ENCODE measurements around the gene NR1H4.
"Not testable (repeated sequence)": the region's sequence is repeated elsewhere in the genome, so short reads cannot be mapped to it uniquely, and the experiment has no call there.

The NR1H4 gene

DNA sequence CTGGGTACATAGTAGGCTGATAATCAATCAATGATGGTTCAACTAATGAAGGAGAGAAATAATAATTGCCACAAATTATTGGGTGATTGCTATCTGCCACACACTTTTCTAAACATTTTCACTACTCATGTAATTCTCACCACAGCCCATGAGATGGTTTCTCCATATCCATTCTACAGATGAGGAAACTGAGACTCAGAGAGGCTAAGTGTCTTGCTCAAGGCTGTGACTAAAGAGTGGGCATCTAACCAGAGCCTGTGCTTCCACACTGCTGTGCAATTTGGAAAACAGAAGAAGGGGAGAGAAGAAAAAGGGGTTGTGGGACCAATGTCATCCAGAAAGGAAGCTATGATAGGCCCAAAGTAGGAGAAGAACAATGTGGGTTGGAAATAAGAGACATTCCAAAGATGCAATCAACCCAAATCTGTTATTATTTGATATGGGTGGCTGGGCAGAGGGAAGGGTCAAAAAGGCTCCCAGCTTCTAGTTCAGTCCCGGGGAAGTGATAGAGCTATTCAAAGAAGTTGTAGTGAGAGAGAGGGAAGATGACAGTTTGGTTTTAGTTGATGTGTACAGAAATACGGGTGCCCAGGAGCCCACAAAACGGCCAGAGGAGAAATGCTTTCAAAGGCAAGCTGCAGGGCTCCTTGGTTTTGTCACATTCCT, 483 bp upstream of the NR1H4 start:
- DNase-seq (ENCODE audit: low read depth): no peak

DNA sequence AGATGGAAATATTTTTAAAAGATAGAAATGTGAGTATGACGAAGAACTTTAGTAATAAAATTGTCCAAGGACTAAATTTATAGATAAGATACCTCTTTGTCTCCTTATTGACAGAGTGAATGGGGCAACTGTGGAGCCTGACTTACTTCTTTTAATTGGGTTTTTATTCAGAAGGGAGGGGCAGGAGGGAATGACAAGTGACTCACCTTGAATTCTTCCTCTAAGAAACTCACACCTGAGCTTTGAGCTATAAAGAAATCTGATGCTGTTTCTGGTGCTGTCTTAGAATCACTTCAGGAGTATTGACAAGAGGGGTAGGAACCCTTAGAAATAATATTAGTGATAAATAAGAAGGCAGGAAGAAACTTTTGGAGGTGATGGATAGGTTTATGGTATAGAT, 951 bp downstream of the NR1H4 start:
- DNase-seq (ENCODE audit: low read depth): no peak

DNA sequence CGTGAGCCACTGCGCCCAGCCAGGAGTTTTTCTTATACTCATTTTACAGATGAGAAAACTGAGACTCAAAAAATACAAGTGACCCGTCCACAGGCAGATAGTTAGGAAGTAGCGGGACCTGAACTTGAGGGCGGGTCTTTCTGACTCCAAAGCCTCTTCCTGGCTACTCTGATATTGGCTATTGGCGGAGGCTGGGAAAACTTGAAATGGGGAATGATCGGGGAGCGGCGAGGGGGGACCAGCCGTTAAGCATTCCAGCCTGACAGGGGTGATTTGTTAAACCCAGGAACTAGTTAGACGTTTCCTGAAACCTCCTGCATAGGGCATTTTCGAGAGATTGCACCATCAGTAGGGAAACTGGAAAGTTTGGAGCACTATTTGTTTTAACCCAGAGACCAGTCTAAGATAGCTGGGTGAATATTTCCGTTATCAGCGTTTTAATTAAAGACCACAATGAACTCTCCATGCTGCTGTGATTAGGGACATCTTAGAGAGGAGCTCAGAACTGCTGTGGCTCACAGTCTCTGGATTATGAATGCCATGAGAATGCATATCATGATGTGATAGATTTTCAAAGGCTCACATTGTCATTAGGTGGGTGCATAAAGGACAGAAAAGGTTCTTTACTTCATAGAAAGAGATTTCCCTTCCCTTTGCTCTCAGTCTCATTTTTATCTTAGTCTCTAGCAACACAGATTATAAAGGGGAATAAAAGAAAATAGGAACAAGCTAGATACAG, 2.5 kb downstream of the NR1H4 start:
- no peak for DNase-seq (ENCODE audit: low read depth)

DNA sequence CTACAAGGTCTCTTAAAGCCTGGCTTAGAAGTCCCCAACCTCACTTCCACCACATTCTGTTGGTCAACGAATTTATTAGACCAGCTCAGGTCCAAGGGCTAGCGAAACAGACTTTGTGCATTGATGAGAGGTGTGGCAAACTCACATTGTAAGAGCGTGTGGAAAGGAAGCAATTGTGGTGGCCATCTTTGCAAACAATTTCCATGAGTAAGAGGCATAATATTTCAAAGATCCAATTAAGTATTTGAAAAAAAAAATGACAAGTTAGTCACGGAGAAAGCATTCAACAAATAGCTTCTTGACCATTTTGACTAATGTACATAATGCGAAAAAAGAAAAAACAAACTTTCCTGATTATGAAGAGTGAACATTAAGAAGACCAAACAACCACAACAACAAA, 7.4 kb downstream of the NR1H4 start:
- no peak for DNase-seq (ENCODE audit: low read depth)

DNA sequence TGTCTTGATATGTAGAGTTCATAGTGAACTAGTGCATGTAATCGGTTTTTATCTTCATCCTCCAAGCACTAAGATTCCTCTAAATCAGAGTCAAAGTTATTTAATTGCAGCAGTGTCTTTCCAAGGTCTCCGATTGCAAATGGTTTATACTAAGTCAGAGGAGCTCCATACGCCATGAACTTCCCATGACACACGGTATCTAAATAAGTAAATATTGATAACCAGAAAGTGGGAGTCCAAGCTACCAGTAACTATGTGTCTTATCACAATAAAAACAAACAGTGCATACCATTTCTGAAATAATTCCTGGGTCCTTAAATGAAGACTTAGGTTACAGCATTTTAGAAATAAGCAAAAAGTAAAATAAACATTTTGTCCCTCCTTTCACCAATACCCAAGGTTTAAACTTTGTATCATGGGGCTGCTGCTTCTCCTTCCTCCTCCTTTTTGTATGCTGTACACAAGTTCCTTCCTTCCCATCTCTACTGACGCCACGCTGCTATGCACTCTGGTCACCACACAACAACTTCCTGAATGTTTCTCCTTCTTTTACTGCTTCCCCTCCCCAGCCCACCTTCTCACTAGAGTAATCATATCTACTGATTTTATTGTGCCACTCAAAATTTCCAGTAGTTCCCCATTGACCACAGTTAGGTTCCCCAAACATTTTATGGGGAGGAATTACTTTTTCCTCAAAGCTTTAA, 10.7 kb downstream of the NR1H4 start:
- DNase-seq (ENCODE audit: low read depth): no peak

DNA sequence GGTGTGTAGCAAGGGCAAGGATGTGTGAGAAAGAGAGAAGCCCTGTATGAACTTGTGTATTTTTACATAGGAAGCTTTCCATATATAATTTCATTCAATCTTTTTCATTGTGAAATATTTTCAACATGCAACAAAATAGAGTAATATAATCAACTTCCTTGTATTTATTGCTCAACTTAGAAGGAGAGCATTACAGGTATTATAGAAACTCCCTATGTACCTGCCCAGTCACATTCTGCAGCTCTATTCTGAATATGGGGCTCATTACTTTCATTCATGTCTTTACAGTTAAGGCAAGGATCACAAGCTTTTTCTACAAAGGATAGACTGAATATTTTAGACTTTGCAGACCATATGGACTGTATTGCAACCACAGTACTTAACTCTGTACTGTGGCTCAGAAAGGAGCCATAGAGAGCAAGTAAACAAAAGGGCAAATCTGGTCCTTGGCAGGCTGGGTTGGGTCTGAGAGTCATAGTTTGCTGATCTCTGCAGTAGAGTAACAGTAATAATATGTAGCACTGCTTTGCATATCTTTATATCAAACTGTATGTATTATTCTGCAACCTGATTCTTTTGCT, 11.3 kb downstream of the NR1H4 start:
- no peak for DNase-seq (ENCODE audit: low read depth)

DNA sequence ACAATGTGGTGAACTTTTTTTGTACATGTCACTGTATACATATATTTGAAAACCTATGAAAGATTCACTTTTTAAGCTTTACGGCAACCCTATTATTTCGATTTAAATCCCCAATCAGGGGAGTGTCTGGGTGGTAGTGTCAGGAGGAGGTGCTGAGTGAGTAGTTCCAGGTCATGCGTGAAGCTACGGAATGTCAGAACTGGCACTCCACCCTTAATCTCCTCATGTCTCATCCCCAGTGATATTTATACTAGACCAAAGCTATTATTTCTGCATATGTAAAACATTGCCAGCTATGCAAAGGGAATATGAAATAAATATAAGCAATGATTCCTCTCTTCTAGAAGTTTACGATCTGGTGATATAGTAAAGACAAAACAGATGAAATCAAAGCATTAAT, 12.3 kb downstream of the NR1H4 start:
- no peak for DNase-seq (ENCODE audit: low read depth)

DNA sequence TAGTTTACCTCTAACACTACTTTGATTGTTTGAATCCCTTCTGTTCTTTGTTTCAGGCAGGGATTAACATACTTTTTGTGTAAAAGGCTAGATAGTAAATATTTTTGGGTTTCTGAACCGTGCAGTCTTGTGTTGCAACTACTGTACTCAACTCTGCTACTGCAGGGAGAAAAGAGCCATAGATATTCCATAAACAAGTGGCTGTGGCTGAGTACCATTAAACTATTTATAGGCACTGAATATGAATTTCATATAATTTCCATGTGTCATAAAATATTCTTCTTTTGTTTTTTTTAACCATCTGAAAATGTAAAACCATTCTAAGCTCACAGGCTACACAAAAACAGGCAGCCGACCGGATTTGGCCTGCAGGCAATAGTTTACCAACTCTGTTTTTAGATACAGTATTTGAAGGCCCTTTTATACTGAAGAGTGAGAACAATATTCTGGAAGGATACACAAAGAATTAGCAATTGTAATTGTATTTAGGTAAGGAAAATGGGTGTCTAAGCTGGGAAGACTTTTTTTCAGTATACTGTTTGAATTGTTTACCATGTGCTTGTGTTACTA, 15.7 kb downstream of the NR1H4 start:
- DNase-seq (ENCODE audit: low read depth): no peak

DNA sequence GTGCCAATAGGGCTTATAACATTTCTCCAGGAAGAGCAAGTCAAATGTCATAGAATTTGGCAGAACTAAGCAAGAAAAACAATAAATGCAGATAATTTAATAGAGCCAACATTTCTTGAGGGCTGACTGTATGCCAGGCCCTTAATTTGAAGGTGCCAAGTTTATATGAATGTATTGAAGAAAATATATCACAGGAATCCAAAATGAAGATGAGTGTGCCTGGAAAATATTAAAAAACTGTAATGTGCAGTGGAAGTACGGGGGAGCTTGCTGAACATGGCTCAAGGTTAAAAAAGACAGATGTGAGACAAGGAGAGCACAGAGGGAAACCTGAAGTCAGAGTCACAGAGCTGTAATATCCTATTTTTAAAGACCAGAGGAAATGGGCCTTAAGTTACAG, 16.4 kb downstream of the NR1H4 start:
- no peak for DNase-seq (ENCODE audit: low read depth)

DNA sequence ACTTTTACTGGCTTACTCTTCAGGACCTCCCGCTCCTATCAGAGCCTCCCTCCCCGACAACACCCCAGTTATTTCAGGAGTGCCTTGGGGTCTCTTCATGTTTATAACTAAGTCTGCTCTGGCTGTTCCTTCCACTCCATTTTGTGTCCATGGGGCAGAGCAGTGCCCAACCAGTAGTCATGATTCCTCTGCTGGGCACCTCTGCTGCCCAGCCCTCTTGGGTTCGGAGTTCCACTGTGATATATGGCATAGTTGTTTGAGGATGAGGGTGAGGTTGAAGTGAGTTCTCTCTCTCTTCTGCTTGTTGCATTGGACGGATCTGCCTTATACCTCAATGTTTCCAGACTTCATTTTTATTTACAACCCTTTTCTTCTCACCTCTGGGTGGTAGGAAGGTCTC, 17.4 kb downstream of the NR1H4 start:
- DNase-seq (ENCODE audit: low read depth): no peak

DNA sequence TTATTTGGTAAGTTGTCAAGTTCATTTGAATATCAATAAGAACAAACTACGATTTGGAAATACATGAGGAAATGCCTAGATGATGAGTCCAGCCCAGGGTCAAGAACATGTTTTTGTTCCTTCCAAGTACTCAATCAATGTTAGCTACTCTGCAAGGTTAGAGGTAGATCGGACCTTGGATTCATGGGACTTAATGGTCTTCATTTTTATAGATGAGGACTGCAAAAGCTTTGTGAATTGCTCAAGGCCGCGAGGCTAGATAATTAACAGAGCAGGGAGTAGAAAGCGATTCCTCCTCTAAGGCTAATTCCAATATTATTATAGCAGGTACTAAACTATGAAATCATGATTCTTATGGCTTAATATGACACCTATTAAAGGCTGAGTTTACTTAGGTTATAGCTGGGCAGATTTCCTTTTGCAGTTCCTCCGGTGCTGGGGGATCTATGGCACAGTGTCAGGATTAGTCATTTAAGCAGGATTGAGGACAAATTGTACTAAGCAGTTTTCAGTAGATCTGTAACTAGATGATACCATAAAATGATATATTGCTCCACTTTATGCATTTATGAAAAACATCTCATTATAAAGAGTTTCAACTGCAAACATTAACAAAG, 19.8 kb downstream of the NR1H4 start:
- DNase-seq (ENCODE audit: low read depth): no peak

DNA sequence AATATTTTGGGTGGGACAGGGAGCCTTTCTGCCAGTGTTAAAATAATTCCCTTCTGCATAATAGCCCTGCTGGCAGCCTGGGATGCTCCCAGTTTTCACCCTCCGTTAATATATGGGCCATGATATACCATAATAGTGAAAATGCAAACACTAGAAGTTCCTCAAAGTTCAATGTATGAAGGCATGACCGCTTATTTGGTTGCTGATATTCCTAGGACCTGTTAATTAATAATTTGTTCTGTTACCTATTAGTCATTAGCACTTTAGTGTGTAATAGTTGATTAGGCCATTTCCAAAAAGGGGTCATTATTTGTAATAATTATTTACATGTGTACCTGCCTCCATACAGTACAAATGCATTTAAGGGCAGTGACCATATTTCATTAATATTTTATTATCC, 20.4 kb downstream of the NR1H4 start:
- DNase-seq (ENCODE audit: low read depth): no peak

DNA sequence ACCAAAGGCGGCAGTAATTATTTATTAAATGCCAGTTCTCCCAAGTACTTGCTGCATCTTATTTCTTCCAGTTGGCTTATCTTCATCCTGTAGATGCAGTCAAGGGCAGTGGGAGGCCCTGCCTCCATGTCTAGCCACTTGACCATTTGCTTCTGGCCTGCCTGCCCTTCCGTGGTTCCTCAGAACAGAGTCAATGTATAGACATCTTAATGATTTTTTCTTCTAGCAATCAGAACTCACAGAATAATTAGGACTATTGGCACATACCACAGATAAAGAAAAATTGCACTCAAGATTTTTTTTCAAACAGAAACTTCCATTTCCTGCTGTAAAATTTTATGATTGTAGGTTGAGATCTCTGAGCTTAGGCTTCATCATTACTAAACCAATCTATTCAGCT, 20.9 kb downstream of the NR1H4 start:
- no peak for DNase-seq (ENCODE audit: low read depth)

DNA sequence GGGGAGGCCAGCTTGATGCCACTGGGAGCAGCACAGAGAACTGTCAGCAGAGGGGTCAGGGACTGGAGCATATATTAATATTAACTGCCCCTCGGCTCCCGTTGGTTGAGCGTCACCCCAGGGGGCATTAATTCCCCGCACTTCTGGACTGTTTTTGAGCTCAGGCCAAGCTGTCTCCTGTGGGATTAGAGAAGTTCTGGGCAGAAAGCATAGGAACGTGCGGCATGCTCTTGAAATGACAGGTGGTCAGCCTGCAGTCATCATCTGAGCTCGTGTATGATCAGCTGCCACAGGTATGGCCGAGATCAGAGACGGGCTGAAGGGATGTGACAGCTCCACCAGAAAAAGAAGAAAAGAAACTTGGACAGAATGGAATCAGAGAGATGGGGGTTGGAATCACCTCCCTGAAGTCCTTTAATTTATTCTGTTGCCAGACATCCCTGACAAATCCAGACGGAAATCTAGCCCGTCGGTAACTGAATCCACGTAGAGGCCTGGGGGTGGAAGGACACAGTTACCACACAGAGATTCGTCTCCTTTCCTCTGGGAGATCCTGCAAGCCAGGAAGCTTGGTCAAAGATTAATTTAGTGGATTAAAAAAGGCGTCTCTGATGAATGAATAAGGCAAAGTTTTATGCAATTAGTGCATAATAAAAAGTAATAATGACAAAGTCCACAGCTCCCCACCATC, 23.6 kb downstream of the NR1H4 start:
- DNase-seq (ENCODE audit: low read depth): no peak

DNA sequence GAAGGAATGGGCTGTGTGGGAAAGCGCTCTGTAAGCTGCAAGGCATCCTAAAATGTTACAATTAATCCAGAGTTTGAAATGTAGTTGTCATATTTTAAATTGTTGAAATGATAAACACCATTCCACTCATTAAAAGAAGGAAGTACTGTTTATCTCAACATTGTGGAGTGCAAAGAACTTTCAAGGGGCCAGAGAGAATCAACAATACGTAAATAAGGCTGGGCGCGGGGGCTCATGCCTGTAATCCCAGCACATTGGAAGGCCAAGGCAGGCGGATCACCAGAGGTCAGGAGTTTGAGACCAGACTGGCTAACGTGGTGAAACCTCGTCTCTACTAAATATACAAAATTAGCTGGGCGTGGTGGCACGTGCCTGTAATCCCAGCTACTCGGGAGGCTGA, 24.5 kb downstream of the NR1H4 start:
- DNase-seq (ENCODE audit: low read depth): no peak

DNA sequence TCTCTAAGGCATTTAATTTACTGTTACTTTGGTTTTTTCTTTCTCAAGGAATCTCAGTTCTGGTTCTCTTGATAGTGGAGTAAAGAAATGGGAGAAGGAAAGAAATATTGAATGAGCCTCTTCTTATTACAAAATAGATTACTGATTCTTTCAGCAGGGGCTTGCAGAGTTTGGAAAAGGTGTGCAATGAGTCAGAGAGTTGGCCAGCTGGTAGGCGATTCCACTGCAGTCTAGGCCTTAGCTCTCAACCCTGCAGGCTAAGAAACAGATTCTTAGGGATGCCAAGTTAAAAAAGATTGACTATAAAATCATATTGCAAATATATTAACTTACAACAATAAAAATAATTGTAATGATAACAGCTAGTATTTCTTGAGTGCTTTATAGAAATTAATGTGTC, 25.8 kb downstream of the NR1H4 start:
- DNase-seq (ENCODE audit: low read depth): no peak

DNA sequence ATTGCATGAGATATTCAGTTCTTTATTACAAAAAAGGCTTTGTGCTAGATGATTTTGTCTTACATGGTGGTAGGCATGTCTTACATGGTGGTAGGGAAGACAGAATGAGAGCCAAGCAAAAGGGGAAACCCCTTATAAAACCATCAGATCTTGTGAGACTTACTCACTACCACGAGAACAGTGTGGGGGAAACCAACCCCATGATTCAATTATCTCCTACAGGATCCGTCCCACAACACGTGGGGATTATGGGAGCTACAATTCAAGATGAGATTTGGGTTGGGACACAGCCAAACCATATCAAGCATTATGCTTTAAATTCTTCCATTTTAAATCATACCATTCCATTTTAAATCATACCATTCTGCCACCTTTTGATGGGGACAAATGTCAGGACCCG, 29.1 kb downstream of the NR1H4 start:
- not testable (repeated sequence) for DNase-seq (ENCODE audit: low read depth)

DNA sequence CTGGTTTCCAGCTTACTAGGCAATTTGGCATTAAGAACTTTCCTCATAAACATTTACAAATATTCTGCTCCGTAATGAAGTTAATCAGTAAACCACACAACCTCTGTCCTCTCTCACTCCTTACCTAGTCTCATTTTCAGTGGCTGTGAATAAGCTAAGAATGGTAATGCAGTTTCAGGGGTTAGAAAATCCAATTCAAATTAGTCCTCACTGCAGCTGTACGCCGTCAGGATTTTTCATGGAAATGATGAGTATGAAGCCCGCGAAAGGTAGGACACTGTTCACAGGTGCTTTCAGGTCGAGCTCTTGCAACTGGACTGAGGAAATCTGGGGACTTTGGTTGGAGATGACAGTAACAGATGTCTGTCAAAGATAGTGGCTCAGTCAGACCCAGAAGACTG, 29.6 kb downstream of the NR1H4 start:
- DNase-seq (ENCODE audit: low read depth): no peak

DNA sequence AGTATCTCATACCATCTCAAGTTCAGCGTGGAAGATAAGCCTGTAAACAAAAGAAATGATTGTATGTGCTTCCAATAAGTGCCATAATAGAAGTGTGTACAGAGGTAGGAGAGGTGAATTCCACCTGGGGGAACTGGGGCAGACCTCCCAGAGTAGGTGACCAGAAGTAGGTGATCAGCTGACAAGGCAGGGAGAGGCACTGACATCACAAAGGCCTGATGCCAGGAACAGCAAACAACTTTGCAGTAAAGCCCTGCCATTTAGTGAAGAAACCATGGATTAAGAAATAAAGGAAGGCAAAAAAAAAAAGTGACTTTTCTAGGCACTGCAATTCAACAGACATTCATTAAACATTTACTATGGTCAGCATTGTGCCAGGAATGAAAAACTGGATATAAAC, 31.1 kb downstream of the NR1H4 start:
- DNase-seq (ENCODE audit: low read depth): no peak

DNA sequence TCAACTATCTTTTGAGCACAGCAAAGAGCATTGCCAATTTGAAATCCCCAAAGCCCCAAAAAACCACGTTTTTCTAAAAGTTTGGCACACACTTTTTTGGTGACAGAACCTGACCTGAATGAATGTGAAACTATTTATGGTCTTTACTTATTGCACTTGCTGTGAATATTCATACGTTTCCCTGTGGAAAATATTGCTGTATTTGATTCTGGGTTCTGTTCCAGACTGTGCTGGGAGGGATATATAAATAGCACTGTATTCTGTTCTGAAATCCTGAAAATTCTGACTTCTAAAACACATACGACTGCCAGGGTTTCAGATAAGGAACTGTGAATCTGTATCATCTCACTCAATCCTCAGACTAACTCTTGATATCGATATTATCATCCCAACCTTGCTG, 35.1 kb downstream of the NR1H4 start:
- no peak for DNase-seq (ENCODE audit: low read depth)

DNA sequence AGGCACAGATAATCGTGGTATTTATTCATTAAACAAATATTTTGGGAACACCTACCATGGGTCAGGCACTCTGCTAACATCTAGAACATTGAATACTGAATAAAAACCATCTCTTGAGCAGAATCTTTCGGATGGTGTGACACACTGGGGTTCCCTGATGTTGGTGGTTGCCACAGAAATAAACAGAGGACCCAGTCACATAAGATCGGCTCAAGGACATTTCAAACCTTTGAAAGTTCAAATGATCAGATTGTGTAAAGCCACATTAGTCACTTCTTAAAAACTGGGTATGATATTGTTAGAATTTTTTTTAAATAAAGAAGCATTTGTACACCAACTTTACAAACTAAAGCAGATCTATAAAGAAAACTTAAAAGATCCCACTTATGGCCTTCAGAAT, 39.0 kb downstream of the NR1H4 start:
- DNase-seq (ENCODE audit: low read depth): no peak

DNA sequence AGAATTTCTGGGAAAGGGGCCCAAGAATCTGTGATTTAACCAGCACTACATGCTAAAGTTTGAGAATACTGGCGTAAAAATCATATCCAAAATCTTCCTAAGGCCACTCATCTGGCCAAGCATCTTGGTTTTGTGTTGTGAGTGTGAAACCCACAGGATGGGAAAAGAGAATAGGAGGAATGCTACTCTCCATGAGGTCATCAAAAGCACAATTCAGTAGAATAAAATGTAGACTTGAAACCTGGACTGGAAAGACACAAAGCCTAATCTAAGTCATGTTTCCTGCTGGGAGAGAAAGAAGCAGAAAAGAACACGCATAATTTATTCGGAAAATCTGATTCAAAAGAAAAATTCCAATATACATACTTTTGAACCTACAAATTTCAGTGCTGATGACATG, 42.3 kb downstream of the NR1H4 start:
- no peak for DNase-seq (ENCODE audit: low read depth)

Data from amniotic epithelial cell (primary cell).